Fibroblast of the aortic adventitia (primary cell): Measurements from ENCODE around the gene LCE4A. TPM values are rescaled to one million over a fixed set of nuclear protein-coding genes. Genes with fewer than 3 reads are reported as not detected.
"Not testable (repeated sequence)": the region's sequence is repeated elsewhere in the genome, so short reads cannot be mapped to it uniquely, and the experiment has no call there.

Experiments
- DNase-seq: peaks from one replicate; pipeline ENCODE4 v3.0.0-alpha.2; 2010; ENCODE audit warnings: low read depth
- H3K4me3 ChIP-seq: 2 replicates; pipeline ENCODE4 v1.5.1; 2011; ENCODE audit warnings: low read depth, mild to moderate bottlenecking, control low read depth, low read length, moderate library complexity
- total RNA-seq: library from RNA; depleted of rRNA; stranded (reverse); fragments of >200 nt; gene quantifications from 2 replicates; pipeline ENCODE4 v1.2.3, GENCODE V29; 2012; ENCODE audit warnings: low replicate concordance
- TF ChIP-seq, protein P1 (sequence below): IDR thresholded peaks from 2 replicates; pipeline ENCODE4 v1.5.1; 2011; ENCODE audit warnings: mild to moderate bottlenecking, low read length, control low read depth, inconsistent platforms; ENCODE audit not compliant: insufficient read depth

LCE4A gene, protein sequence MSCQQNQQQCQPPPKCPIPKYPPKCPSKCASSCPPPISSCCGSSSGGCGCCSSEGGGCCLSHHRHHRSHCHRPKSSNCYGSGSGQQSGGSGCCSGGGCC
- total RNA-seq, result not detected in 2 replicates

DNA sequence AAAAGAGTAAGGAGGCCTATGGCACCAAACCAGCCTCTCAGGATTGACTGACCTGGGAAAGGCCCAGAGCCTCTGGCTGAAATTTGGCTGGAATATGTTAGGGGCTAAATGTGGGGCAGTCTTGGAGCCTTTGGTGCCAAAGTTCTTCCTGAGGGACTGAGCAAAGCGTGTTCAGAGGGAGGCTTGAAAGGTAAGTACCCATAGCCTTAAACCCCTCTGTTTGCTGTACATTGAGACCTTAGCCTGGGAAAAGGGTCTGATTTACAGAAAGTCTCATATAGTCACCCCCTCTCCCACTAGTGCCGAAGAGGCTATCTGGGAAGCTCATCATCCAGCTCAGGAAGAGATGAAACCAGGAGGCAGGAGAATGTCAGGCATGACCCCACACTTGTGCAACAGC is at the start of gene LCE4A:
Gene LCE4A, plus strand, starts transcription at position 301 of the 400 bp plus-strand sequence. CDS start 916 bp downstream, outside the sequence.
- H3K4me3 ChIP-seq, result no peak within 1 kb of the TSS
- TF ChIP-seq, protein P1, sequence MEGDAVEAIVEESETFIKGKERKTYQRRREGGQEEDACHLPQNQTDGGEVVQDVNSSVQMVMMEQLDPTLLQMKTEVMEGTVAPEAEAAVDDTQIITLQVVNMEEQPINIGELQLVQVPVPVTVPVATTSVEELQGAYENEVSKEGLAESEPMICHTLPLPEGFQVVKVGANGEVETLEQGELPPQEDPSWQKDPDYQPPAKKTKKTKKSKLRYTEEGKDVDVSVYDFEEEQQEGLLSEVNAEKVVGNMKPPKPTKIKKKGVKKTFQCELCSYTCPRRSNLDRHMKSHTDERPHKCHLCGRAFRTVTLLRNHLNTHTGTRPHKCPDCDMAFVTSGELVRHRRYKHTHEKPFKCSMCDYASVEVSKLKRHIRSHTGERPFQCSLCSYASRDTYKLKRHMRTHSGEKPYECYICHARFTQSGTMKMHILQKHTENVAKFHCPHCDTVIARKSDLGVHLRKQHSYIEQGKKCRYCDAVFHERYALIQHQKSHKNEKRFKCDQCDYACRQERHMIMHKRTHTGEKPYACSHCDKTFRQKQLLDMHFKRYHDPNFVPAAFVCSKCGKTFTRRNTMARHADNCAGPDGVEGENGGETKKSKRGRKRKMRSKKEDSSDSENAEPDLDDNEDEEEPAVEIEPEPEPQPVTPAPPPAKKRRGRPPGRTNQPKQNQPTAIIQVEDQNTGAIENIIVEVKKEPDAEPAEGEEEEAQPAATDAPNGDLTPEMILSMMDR, result no peak
- no peak for DNase-seq

DNA sequence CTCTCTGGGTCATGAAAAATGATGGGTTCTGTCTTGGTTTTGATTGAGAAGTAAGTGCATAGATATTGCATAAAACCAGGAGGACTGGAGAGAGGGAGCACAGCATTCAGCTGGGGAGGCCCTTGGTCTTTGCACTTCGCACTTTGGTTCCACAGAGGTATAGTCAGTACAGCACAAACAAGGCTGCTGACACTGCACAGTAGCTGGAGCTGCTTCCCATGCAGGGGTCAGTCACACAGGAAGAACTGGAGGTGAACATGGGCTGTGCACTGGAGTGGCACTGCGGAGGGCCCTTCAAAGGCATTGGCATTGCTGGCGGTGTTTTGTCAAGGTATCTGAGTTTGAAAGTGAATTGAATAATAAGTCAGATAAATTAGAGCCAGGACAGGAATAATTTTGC is 49.3 kb upstream of the LCE4A start:
- TF ChIP-seq, protein P1, result no peak
- no peak overlapping the region for H3K4me3 ChIP-seq
- DNase-seq, result no peak

DNA sequence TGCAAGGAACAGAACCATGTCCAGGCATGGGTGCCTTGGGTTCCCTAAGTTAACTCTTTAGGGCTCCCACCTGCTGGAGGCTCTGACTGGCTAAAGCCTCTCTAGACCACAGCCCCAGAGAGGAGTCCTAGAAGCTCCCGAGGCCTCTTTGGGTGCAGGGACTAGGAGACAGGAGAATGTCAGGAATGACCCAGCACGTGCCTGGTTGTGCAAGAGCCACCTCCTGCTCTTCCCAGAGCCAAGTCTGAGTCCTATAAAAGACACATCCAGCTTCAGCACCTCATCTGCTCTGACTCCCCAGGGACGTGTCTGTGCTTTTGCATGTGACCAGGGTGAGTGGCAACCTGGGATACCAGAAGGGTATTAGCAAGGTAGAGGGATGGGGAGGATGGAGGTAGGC is 44.9 kb upstream of the LCE4A start, which contains the start of gene LCE2D:
Gene LCE2D, plus strand, starts transcription at position 283 of the 400 bp plus-strand sequence. CDS start 726 bp downstream, outside the sequence.
- TF ChIP-seq, protein P1, result no peak
- no peak within 1 kb of the TSS for H3K4me3 ChIP-seq
- no peak for DNase-seq

DNA sequence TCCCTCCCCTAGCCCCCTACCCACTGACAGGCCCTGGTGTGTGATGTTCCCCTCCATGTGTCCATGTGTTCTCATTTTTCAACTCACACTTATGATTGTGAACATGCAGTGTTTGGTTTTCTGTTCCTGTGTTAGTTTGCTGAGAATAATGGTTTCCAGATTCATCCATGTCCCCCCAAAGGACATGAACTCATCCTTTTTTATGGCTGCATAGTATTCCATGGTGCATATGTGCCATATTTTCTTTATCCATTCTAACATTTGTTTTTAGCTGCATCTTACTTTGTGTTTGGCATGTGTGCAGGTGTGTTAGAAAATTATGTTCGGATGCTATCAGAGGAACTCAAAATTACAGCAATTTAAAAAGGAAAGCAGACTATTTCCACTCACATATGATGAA is 41.8 kb upstream of the LCE4A start:
- not testable (repeated sequence) for DNase-seq, H3K4me3 ChIP-seq

DNA sequence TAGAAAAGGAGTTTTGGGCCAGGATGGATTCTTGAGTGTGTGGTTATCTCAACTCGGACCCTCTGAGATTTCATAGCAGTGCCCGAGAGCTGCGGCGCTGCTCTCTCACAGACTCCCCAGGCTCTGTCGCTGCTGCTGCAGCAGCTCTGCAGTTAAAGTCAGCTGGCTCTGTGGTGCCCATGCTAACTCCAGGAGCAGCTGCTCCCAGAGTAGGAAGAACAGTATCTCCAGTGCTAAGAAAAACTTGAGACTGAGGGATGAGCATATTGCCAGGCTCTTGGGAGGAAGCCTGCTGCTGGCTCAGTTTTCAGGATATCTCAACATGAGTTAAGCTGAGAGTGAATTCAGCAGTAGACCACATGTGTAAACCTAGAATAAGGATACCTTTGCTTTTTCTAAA is 40.3 kb upstream of the LCE4A start:
- DNase-seq, result no peak
- H3K4me3 ChIP-seq, result no peak overlapping the region
- TF ChIP-seq, protein P1, result no peak

DNA sequence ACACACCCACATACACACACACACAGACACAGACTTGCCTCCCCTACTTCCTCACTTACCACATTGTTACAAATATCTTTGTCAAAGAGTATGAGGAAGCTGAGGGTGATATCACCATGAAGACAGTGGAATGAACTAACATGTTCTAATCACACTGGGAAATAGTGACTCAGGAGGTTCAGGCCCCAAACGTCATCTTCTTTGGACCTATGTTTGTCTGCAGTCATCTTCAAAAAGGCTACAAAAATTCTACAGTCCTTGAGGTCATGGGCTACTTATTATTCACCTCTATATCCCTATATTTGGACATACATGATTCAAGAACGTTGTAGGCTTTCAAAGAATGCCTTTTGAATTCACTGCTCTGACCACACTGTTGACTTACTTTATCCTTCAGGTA is 34.9 kb upstream of the LCE4A start:
- no peak overlapping the region for H3K4me3 ChIP-seq
- TF ChIP-seq, protein P1, result no peak
- no peak for DNase-seq

DNA sequence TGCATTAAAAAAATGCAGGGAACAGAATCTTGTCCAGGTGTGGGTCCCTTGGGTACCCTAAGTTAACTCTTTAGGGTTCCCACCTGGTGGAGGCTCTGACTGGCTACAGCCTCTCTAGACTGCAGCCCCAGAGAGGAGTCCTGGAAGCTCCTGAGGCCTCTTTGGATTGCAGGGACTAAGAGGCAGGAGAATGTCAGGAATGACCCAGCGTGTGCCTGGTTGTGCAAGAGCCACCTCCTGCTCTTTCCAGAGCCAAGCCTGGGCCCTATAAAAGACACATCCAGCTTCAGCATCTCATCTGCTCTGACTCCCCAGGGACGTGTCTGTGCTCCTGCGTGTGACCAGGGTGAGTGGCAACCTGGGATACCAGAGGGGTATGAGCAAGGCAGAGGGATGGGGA is 33.0 kb upstream of the LCE4A start, which contains the start of gene LCE2C:
Gene LCE2C, plus strand, starts transcription at position 297 of the 400 bp plus-strand sequence. CDS start 737 bp downstream, outside the sequence.
- not testable (repeated sequence) for DNase-seq, H3K4me3 ChIP-seq

DNA sequence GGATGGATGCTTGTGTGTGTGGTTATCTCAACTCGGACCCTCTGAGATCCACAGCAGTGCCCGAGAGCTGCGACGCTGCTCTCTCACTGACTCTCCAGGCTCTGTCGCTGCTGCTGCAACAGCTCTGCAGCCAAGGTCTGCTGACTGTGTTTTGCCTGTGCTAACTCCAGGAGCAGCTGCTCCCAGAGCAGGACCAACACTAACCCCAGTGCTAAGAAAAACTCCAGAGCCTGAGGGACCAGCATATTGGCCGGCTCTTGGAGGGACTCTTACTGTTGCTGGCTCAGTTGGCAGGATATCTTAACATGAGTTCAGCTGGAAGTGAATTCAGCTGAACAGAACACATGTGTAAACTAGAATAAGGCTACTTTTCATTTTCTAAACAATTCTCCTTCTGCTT is 28.5 kb upstream of the LCE4A start:
- H3K4me3 ChIP-seq, result no peak overlapping the region
- no peak for DNase-seq
- TF ChIP-seq, protein P1, result no peak
